ENCODE measurements around the gene ALOX5. TPM values are rescaled to one million over a fixed set of nuclear protein-coding genes. Genes with fewer than 3 reads are reported as not detected.

ALOX5 gene
- total and polyA plus RNA-seq, 10 of the 15 experiments (the other 5 are each of a cell fraction or from before 2014, with no cell fraction given): 0.43 to 102 (median 34.2) TPM

DNA sequence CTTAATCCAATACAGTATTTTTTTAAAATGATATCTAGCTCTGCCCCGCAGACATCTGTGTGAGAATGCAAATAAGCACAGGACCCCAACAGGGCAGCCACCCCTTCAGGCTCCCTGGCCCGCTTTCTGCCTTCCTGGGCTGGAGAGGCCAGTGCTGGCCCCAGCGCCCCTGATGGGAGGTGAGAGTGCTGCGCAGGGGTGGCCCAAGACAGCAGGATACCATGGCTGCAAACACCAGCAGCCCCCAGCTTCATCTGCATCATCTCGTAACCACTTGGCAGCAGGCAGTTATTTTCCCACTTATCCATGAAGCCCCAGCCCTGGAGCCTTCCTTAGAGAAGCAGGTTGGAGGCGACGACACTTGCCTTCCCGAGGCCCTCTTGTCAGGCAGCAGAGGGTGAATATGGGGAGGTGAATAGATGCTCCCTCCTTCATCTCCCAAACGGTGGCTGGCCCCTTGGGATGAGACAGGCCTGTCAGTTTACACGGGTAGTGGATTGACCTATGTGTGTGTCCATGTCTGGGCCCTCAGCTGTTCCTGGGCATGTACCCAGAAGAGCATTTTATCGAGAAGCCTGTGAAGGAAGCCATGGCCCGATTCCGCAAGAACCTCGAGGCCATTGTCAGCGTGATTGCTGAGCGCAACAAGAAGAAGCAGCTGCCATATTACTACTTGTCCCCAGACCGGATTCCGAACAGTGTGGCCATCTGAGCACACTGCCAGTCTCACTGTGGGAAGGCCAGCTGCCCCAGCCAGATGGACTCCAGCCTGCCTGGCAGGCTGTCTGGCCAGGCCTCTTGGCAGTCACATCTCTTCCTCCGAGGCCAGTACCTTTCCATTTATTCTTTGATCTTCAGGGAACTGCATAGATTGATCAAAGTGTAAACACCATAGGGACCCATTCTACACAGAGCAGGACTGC is 71.2 kb downstream of the ALOX5 start (continued):
- TF ChIP-seq MTA3 (IDR thresholded peaks at IDR 0.05; ENCODE audit: borderline replicate concordance, low read length) (no peak), SREBF2 (IDR thresholded peaks at IDR 0.05; ENCODE audit: low read length) (no peak), RBBP5 (conservative IDR thresholded peaks at IDR 0.05) (no peak), NKRF (conservative IDR thresholded peaks at IDR 0.05) (no peak), MXI1 (IDR thresholded peaks at IDR 0.05; ENCODE audit: low read depth, low read length) (no peak), TCF12 (IDR thresholded peaks at IDR 0.05; ENCODE audit: low read depth, low read length) (no peak)

- RAD21 ChIA-PET (ENCODE audit: unreplicated experiment): no interaction called here
- CTCF ChIA-PET: interaction anchor here (1.7 kb wide), 1 partner anchor 12 kb away, joined by 4 read pairs; no protein-coding TSS in a partner anchor
- Histone ChIP-seq H3K9me3 (replicated peaks; ENCODE audit: control insufficient read depth, insufficient read depth, low read length) (no peaks in the 10 kb centered on the region; the same call in 1 of the 3 replicates), H3K4me3 (no peak overlapping the region), H2AFZ (ENCODE audit: control insufficient read depth, low read depth, low read length) (no peak overlapping the region), H3K4me1 (ENCODE audit: control insufficient read depth, insufficient read depth, low read length) (no peaks in the 10 kb centered on the region), H3K36me3 (ENCODE audit: control insufficient read depth in 2 of 2, insufficient read depth in 2 of 2, low read length in 1 of 2) (no peaks in the 10 kb centered on the region), H3K9ac (ENCODE audit: control insufficient read depth, insufficient read depth, low read length) (no peak overlapping the region), H4K20me1 (ENCODE audit: control insufficient read depth, insufficient read depth) (no peaks in the 10 kb centered on the region), H3K27me3 (replicated peaks in 1 of 2; ENCODE audit: control insufficient read depth in 2 of 2, insufficient read depth in 2 of 2, low read length in 1 of 2) (no peaks in the 10 kb centered on the region), H3K79me2 (ENCODE audit: control insufficient read depth, insufficient read depth, low read length) (no peaks in the 10 kb centered on the region), H3K27ac (ENCODE audit: control insufficient read depth, insufficient read depth) (no peak overlapping the region), H3K4me2 (ENCODE audit: control insufficient read depth, insufficient read depth) (no peak overlapping the region)
- DNase-seq (ENCODE audit: low read depth, low spot score): no peak
- no TSS peak for BruUV-seq (replicated peaks)
- POLR2A ChIA-PET: no interaction called here
- SMC1A ChIA-PET (ENCODE audit: uncharacterized antibody, unreplicated experiment): no interaction called here
- ATAC-seq: no peak
- in situ Hi-C loops (cut with MboI) (no loop called here), intact Hi-C loops (cut with micrococcal nuclease; ENCODE audit: unreplicated experiment) (no loop called here)
- no peak for FAIRE-seq
- 74% methylated on average over 7 of the region's 7 CpGs for WGBS (ENCODE audit: insufficient coverage, insufficient replicate concordance, low lambda C conversion rate, missing lambda C conversion rate)
- no peak for TF ChIP-seq MXI1 (IDR thresholded peaks at IDR 0.05; ENCODE audit: low read depth, low read length)
- no peak for TF ChIP-seq ASH2L (IDR thresholded peaks at IDR 0.05; ENCODE audit: borderline replicate concordance, low read depth)
- TF ChIP-seq, protein P1, sequence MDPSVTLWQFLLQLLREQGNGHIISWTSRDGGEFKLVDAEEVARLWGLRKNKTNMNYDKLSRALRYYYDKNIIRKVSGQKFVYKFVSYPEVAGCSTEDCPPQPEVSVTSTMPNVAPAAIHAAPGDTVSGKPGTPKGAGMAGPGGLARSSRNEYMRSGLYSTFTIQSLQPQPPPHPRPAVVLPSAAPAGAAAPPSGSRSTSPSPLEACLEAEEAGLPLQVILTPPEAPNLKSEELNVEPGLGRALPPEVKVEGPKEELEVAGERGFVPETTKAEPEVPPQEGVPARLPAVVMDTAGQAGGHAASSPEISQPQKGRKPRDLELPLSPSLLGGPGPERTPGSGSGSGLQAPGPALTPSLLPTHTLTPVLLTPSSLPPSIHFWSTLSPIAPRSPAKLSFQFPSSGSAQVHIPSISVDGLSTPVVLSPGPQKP (IDR thresholded peaks at IDR 0.05; ENCODE audit: low read depth, low read length): no peak
- no peak for TF ChIP-seq E4F1 (IDR thresholded peaks at IDR 0.05; ENCODE audit: borderline replicate concordance, partially characterized antibody)
- no peak for TF ChIP-seq CUX1 (IDR thresholded peaks at IDR 0.05; ENCODE audit: insufficient replicate concordance, low read depth, low read length)
Observed at GRCh38 chr10:45446858-45447257, 72.8 kb downstream of the ALOX5 start.
